ENCODE data around the gene MRPS18C.
"Not testable (repeated sequence)": the region's sequence is repeated elsewhere in the genome, so short reads cannot be mapped to it uniquely, and the experiment has no call there.

DNA sequence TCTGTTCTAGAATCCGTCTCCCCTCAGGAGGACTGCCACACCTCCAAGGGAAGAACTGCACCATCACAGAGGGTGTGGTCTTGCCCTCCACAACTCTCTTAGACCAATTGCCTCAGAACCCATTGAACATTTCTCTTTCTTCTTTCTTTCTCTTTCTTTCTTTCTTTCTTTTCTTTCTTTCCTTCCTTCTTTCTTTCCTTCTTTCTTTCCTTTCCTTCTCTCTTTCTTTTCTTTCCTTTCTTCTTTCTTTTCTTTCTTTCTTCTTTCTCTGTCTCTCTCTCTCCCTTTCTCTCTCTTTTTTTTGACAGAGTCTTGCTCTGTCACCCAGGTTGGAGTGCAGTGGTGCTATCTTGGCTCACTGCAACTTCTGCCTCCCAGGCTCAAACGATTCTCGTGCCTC lies 45.8 kb downstream of the MRPS18C start:
- TF ChIP-seq, protein P1, sequence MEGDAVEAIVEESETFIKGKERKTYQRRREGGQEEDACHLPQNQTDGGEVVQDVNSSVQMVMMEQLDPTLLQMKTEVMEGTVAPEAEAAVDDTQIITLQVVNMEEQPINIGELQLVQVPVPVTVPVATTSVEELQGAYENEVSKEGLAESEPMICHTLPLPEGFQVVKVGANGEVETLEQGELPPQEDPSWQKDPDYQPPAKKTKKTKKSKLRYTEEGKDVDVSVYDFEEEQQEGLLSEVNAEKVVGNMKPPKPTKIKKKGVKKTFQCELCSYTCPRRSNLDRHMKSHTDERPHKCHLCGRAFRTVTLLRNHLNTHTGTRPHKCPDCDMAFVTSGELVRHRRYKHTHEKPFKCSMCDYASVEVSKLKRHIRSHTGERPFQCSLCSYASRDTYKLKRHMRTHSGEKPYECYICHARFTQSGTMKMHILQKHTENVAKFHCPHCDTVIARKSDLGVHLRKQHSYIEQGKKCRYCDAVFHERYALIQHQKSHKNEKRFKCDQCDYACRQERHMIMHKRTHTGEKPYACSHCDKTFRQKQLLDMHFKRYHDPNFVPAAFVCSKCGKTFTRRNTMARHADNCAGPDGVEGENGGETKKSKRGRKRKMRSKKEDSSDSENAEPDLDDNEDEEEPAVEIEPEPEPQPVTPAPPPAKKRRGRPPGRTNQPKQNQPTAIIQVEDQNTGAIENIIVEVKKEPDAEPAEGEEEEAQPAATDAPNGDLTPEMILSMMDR (IDR thresholded peaks at IDR 0.05): not testable (repeated sequence)
- not testable (repeated sequence) for TF ChIP-seq POLR2A (IDR thresholded peaks at IDR 0.05)

All from heart left ventricle (tissue), 13 donors.